H1 (cell line): ENCODE results near the gene MARCHF3.

Source experiments
- CTCF ChIP-seq, 3 experiments: IDR thresholded peaks; 1 replicate in 2 of 3; 2 replicates in 1 of 3; pipeline versions ENCODE4 v1.5.1 to v1.6.1; 2011; ENCODE audit warnings: low read length in 3 of 3, mild to moderate bottlenecking in 3 of 3, inconsistent platforms in 2 of 3, low read depth in 1 of 3, moderate library complexity in 1 of 3; ENCODE audit not compliant: insufficient read depth in 1 of 3; ENCODE audit errors: control extremely low read depth in 1 of 3
- PHF8 ChIP-seq: fragments of 200-600 bp; sonication (generic); conservative IDR thresholded peaks from 2 replicates; pipeline ENCODE4 v1.7.1; 2012; ENCODE audit warnings: low read depth, mild to moderate bottlenecking, inconsistent platforms, low read length, moderate library complexity
- POLR2AphosphoS5 ChIP-seq: IDR thresholded peaks from 2 replicates; pipeline ENCODE4 v1.6.1; 2011; ENCODE audit warnings: low read depth, low read length

DNA sequence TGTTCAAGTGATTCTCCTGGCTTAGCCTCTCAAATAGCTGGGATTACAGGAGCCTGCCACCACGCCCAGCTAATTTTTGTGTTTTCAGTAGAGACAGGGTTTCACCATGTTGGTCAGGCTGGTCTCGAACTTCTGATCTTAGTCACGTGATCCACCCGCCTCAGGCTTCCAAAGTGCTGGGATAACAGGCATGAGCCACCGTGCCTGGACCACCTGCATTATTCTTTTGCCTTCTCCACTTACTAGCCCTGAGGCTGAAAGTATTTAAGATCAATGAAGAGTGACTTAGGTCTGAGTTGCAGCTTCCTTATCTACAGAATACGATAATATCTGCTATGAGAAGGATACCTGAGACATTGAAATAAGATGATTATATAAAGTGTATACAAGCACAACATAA is 129.6 kb downstream of the MARCHF3 start:
- TF ChIP-seq CTCF (IDR thresholded peaks at IDR 0.05; ENCODE audit: control extremely low read depth in 1 of 3, insufficient read depth in 1 of 3, low read depth in 1 of 3, low read length in 3 of 3) (no peak), POLR2AphosphoS5 (no peak), PHF8 (no peak)
